Measurements from ENCODE around the gene NAA35. TPM values are rescaled to one million over a fixed set of nuclear protein-coding genes. Genes with fewer than 3 reads are reported as not detected.
A peak's percentile ranks its signal among the peaks of the same experiment; 100 is the strongest.

NAA35 gene
- total and polyA plus RNA-seq, 2 of the 8 experiments (the other 6 are each of a cell fraction or from before 2014, with no cell fraction given) = 12.9 to 35.2 TPM

DNA sequence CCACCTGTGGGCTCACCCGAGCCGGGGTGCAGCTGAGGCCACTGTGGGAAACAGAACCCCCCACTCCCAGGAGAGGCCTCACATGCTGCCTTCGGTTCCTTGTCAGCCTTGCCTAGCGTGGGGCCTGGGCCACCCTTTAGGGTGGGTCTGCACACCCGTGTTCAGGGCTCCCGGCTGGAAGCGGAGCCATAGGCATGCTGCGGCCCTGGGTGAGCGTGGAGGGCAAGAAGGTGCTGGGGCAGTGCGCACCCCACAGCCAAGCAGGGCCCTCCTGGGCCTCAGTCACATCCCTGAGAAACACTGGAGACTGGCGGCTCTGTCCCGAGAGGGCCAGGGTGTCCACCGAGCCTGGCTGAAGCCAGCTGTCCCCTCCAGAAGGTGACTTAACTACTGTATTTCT is 116.5 kb downstream of the NAA35 start:
- H3K23me2 ChIP-seq (ENCODE audit: low read depth, low read length) = peaks cover 13% of the 10 kb centered on the region
- no peak overlapping the region for H4K91ac ChIP-seq (replicated peaks; ENCODE audit: insufficient read length, low read length)
- no peak overlapping the region for H3K9ac ChIP-seq (replicated peaks in 1 of 4; ENCODE audit: extremely low read depth in 1 of 4, low read depth in 3 of 4, low read length in 3 of 4)
- DNase-seq (ENCODE audit: low read depth in 1 of 2, low spot score in 2 of 2) = no peak
- 94% methylated on average over 13 of the region's 13 CpGs; no CpG with 5 or more reads in 1 of the 2 experiments for WGBS, 2 experiments (ENCODE audit: extremely low coverage in 1 of 2, insufficient coverage in 1 of 2, insufficient read length in 1 of 2, insufficient replicate concordance in 2 of 2, low coverage in 1 of 2, low lambda C conversion rate in 2 of 2, missing lambda C conversion rate in 1 of 2)
- no peak overlapping the region for H3K4ac ChIP-seq (replicated peaks; ENCODE audit: insufficient read length, low read depth, low read length)
- H3K9me3 ChIP-seq (ENCODE audit: insufficient read depth in 2 of 2, low read depth in 1 of 2, low read length in 1 of 2) = no peaks in the 10 kb centered on the region
- no peak overlapping the region for H2BK120ac ChIP-seq (replicated peaks; ENCODE audit: low read depth, low read length)
- no peak overlapping the region for H3K4me2 ChIP-seq (ENCODE audit: insufficient read depth in 1 of 2, low read depth in 2 of 2, low read length in 2 of 2)
- no peaks in the 10 kb centered on the region; a peak in 1 of 8 replicates for H3K36me3 ChIP-seq (ENCODE audit: control insufficient read depth in 2 of 4, insufficient read depth in 4 of 4, low read length in 3 of 4)
- H2AK5ac ChIP-seq (ENCODE audit: low read depth, low read length) = no peak overlapping the region
- CTCF ChIA-PET (ENCODE audit: partially characterized antibody) = interaction anchor here (0.6 to 1.2 kb wide), 6 partner anchors 8 to 1539 kb away, joined by 3 to 11 read pairs (median 3); partner anchors contain the start of gene GOLM1
- POLR2A ChIA-PET (ENCODE audit: partially characterized antibody) = interaction anchor here (0.7 to 0.8 kb wide), 2 partner anchors 9 to 11 kb away, joined by 3 read pairs; no protein-coding TSS in a partner anchor
- H3K4me1 ChIP-seq (replicated peaks in 1 of 4; ENCODE audit: control insufficient read depth in 3 of 4, insufficient read depth in 4 of 4, low read length in 3 of 4) = no peaks in the 10 kb centered on the region; a peak in 1 of 7 replicates
- no peak overlapping the region for H2BK12ac ChIP-seq (ENCODE audit: low read depth, low read length)
- H3K79me2 ChIP-seq (ENCODE audit: control insufficient read depth in 1 of 2, insufficient read depth in 2 of 2, low read length in 2 of 2) = peaks cover 0 to 2% of the 10 kb centered on the region in 2 experiments; a peak in 2 of 4 replicates
- no peak overlapping the region for H4K5ac ChIP-seq (ENCODE audit: insufficient read length, low read depth, low read length)
- peak overlapping the region; percentile 36; the same call in 1 of the 2 replicates for H4K8ac ChIP-seq (ENCODE audit: extremely low read depth, insufficient read depth, low read length)
- H3K14ac ChIP-seq (ENCODE audit: insufficient read length) = no peak overlapping the region
- no peak overlapping the region for H2AFZ ChIP-seq (ENCODE audit: low read length)
- no peak overlapping the region for H3K4me3 ChIP-seq (ENCODE audit: extremely low read depth in 1 of 4, insufficient read depth in 2 of 4, low read depth in 3 of 4, low read length in 4 of 4)
- no peaks in the 10 kb centered on the region; a peak in 1 of 7 replicates for H3K27me3 ChIP-seq (replicated peaks in 1 of 4; ENCODE audit: control insufficient read depth in 3 of 4, extremely low read depth in 1 of 4, insufficient read depth in 3 of 4, low read length in 3 of 4)
- no peak overlapping the region for H2BK20ac ChIP-seq (ENCODE audit: low read length)
- no peak overlapping the region for H2BK5ac ChIP-seq (ENCODE audit: low read depth, low read length)
- peaks cover 11% of the 10 kb centered on the region for H3K79me1 ChIP-seq (ENCODE audit: low read depth, low read length)
- no peak overlapping the region for H3K23ac ChIP-seq (ENCODE audit: insufficient read length)
- H2BK15ac ChIP-seq (ENCODE audit: low read length) = no peak overlapping the region
- no peak overlapping the region; the same call in 1 of the 2 replicates for H3K27ac ChIP-seq (ENCODE audit: low read depth, low read length)
- no peak overlapping the region for H3K18ac ChIP-seq (ENCODE audit: extremely low read depth, low read length)
- no peak for TF ChIP-seq ZNF274 (IDR thresholded peaks at IDR 0.05; ENCODE audit: borderline replicate concordance, extremely low read depth, low read length)
- no peak for TF ChIP-seq SUZ12 (IDR thresholded peaks at IDR 0.05; ENCODE audit: low read length)
- TF ChIP-seq JUN (IDR thresholded peaks at IDR 0.05; ENCODE audit: low read depth, low read length) = no peak
- TF ChIP-seq PHF8 (conservative IDR thresholded peaks at IDR 0.05; ENCODE audit: low read depth, low read length) = no peak
- TF ChIP-seq CBX8 (IDR thresholded peaks at IDR 0.05; ENCODE audit: borderline replicate concordance, low read depth, low read length) = no peak
- no peak for TF ChIP-seq CREB1 (IDR thresholded peaks at IDR 0.05)
- TF ChIP-seq SIRT6 (IDR thresholded peaks at IDR 0.05; ENCODE audit: low read length) = no peak
- TF ChIP-seq CTBP2 (IDR thresholded peaks at IDR 0.05; ENCODE audit: borderline replicate concordance, insufficient read depth, insufficient read length, low read length) = no peak
- no peak for TF ChIP-seq HDAC6 (IDR thresholded peaks at IDR 0.05; ENCODE audit: low read depth, low read length)
- TF ChIP-seq GABPA (IDR thresholded peaks at IDR 0.05; ENCODE audit: borderline replicate concordance, insufficient read depth, low read length) = no peak
- no peak for TF ChIP-seq FOSL1 (IDR thresholded peaks at IDR 0.05; ENCODE audit: insufficient read depth, low read depth, low read length)
- H3K56ac ChIP-seq (replicated peaks; ENCODE audit: insufficient read length, low read depth, low read length) = no peak overlapping the region
- peaks cover 0 to 20% of the 10 kb centered on the region in 2 experiments for H4K20me1 ChIP-seq (replicated peaks in 1 of 2; ENCODE audit: control insufficient read depth in 1 of 2, insufficient read depth in 2 of 2, low read length in 2 of 2)
- no peak for FAIRE-seq
